NCI-H2227 treated with DMSO at 0.1 percent for 48 hours (cell line): Measurements from ENCODE around the gene PHF23.

Experiments used
- DNase-seq: peaks from one replicate; lab custom pipeline; 2025; lab: John Stamatoyannopoulos, UW

PHF23 gene

GRCh38 chr17:7203391-7203790, 35.9 kb downstream of the PHF23 start:
- DNase-seq, result no peak

DNA sequence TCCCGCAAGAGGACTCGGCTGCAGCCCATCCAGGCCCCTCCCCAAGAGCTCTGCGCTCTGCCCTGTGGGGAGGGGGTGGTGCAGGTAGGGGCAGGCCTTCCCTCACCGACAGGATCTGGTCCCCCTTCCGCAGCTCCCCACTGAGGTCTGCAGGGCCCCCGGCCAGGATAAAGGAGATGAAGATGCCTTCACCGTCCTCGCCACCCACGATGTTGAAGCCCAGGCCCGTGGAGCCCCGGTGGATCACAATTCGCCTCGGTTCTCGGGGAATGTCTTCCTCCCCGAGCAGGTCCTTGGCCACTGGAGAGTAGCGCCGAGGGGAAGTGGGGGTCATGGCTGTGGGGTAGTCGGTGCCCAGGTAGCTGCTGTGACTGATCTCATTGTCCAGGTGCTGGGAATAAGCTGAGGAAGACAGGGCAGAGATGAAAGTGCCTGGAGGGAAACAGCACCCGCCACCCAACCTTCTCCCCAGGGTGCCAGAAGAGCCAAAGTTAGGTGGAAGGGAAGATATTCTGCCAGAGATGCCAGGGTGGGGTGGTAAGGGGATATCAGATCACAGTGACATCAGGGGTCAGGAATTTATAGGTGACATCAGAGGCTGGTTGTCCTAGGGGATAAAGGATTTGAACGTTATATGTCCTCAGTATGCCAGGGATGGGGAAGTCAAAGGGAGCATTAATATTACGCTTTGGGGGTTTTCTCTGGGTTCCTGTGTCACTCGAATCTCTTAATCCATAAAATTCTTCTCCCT, 42.4 kb downstream of the PHF23 start:
- DNase-seq, result no peak

DNA sequence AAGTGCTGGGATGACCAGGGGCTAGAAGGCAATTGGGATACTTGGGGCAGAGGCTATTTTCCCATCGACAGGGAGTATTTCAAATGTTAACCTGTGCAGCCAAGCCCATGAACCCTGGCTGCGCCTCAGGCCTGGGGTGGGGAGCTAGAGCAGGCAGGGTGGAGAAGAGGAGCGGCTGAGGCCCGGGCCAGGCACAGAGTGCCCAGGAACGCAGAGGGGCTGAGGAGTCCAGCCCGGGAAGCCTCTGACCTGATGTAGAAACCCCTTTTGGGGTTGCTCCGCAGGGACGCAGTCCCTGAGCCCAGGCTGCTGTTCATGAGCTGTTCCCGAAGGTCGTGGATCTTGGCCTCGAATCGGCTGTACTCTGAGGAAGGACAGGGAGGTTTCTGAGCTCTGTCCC, 43.3 kb downstream of the PHF23 start:
- DNase-seq, result no peak

- DNase-seq, result no peak
Observed at GRCh38 chr17:7192271-7192937, 46.9 kb downstream of the PHF23 start.

DNA sequence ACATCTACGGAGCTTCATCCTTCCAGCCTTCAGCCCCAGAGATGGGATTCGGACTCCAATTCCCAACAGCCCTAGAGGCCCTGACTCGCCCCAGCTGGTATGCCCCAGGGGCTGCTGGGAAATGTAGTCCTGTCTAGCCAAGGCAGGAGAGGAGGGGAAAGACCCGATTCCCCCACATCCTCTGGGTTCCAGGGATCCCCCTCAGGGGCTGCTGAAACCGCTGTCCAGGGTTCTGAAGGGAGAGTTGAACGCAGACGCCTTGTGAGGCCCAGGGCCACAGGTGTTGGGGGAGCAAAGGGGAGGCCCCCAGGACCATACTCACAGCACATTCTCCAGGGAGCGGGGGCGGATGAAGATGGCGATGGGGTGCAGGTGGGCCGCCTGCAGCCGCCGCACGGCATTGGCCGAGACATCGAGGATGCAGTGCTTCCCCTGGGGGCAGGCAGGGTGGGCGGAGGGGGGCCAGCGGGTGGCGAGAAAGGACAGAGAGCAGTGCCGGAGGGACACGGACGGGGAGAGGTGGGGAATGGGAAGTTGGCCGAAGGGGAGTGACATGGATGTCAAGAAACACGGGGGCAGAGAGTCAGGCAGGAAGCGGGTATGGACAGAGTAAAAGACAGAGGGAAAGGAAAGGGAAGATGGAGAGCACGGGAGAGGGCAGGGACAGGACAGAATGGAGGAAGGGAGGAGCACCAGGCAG, 47.5 kb downstream of the PHF23 start:
- no peak for DNase-seq

- no peak for DNase-seq
Observed at GRCh38 chr17:7191069-7191468, 48.2 kb downstream of the PHF23 start.

DNA sequence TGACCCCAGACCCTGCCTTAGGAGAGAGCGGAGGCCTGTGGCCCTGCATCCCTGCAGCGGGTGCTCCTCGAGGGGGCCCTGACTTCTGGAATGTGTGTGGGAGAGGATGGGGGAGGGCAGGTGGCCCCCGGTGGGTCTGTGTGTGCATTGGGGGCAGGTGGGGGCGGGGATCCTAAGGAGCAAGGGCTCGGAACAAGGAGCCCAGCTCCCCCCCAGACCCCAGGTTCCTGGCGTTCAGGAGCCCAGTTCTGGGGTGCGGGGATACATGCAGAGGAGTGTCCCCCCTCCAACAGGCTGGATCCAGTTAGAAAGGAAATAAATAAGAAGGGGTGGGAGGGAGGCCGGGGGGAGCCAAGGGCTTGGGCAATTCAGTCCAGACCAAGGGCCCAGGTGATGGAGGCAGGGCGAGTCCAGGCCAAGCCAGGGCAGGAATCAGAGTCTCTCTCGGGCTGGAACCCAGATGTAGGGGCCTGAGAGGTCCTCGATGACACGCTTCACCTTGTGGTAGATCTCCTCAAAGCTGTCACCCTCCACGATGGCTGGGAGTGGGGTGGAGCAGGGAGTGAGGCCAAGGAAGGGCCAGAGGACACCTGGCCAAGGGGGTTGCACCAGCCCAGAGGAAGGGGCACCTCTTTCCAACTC, 48.9 kb downstream of the PHF23 start:
- no peak for DNase-seq

DNA sequence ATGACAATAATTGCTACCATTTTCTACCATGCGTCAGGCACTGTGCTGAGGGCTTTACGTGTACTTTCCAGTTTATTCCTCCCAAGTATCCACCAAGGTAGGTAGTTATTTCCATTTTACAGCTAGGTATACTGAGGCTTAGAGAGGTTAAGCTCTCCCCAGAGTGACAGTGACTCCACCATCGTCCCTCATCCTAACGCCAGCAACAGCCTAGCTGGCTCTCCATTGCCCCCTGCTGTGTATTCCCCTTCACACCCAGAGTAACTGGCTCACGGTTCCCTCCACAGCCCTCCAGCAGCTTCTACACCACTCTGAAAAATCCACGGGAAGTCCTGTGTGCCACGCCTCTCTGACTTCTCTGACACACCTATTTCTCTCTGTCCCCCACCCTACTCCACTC, 53.0 kb downstream of the PHF23 start:
- DNase-seq, result no peak
